Uterus (tissue), 4 donors: Measurements from ENCODE around the gene EHBP1L1. TPM values are rescaled to one million over a fixed set of nuclear protein-coding genes. Genes with fewer than 3 reads are reported as not detected.
A peak's percentile ranks its signal among the peaks of the same experiment; 100 is the strongest.

ENCODE experiments used
- DNase-seq, 2 donors: peaks; one replicate each; pipeline ENCODE4 v3.0.0-alpha.2; 2019 to 2020
- H3K27ac ChIP-seq, 2 donors: fragments of 200-600 bp; sonication (generic); 1 replicate in 1 of 2; 2 replicates in 1 of 2; pipeline ENCODE4 v1.5.1; 2016 to 2018
- H3K27me3 ChIP-seq, 2 donors: fragments of 200-600 bp; sonication (generic); one replicate each; pipeline ENCODE4 v1.5.1; 2018 to 2019; ENCODE audit warnings: control low read depth in 1 of 2
- H3K36me3 ChIP-seq, 2 donors: fragments of 200-600 bp; sonication (generic); one replicate each; pipeline ENCODE4 v1.5.1; 2019; ENCODE audit warnings: control low read depth in 1 of 2
- H3K4me1 ChIP-seq, 2 donors: fragments of 200-600 bp; sonication (generic); one replicate each; pipeline ENCODE4 v1.5.1; 2018 to 2019; ENCODE audit warnings: control low read depth in 1 of 2
- H3K4me3 ChIP-seq, 2 donors: fragments of 200-600 bp; sonication (generic); 1 replicate in 1 of 2; 2 replicates in 1 of 2; pipeline ENCODE4 v1.5.1; 2018 to 2019; ENCODE audit warnings: mild to moderate bottlenecking in 1 of 2
- H3K9me3 ChIP-seq, 2 donors: fragments of 200-600 bp; sonication (generic); one replicate each; pipeline ENCODE4 v1.5.1; 2019; ENCODE audit warnings: control low read depth in 1 of 2
- CTCF ChIP-seq, 4 experiments: fragments of 200-600 bp in 2 of 4; fragments of 450-650 bp in 2 of 4; sonication (generic) in 2 of 4; IDR thresholded peaks; one replicate each; pipeline ENCODE4 v1.5.1; 2016 to 2019; ENCODE audit warnings: antibody characterized with exemption in 4 of 4, mild to moderate bottlenecking in 2 of 4, moderate library complexity in 1 of 4
- POLR2A ChIP-seq, 2 donors: fragments of 450-650 bp; IDR thresholded peaks; one replicate each; pipeline ENCODE4 v1.6.1; 2016; ENCODE audit warnings: antibody characterized with exemption in 2 of 2, mild to moderate bottlenecking in 1 of 2, moderate library complexity in 1 of 2
- intact Hi-C: fragments of 100-400 bp; cut with DNase I; formaldehyde crosslinking; loops from one replicate; pipeline ENCODE4 v1.15.1; 2023; ENCODE audit warnings: low total_unique reads
- total RNA-seq, 4 donors: library from RNA; depleted of rRNA in 3 of 4; stranded (reverse); fragments of >200 nt in 3 of 4; gene quantifications; one replicate each; pipeline versions ENCODE4 v1.1.0 to v1.2.4, GENCODE V29; 2014 to 2023
- donor health status: DM: yes; HTN: yes; CAD: no.

Gene EHBP1L1
- total RNA-seq, 4 donors from 2014 or later: 44.2 to 159 (median 69.5) TPM

GRCh38 chr11:65546217-65546958 lies 29.5 kb upstream of the EHBP1L1 start:
- Histone ChIP-seq H3K4me3 (no peak overlapping the region), H3K36me3 (no peaks in the 10 kb centered on the region), H3K27me3 (no peaks in the 10 kb centered on the region), H3K27ac (peak overlapping the region in 1 of 2 donors; percentile 63), H3K9me3 (no peaks in the 10 kb centered on the region), H3K4me1 (peaks cover 3 to 6% of the 10 kb centered on the region in 2 donors)
- peak; percentile 72 for DNase-seq
- intact Hi-C loops: no loop called here
- no peak for TF ChIP-seq POLR2A (IDR thresholded peaks at IDR 0.05)
- TF ChIP-seq CTCF (IDR thresholded peaks at IDR 0.05): no peak

GRCh38 chr11:65547446-65548125 lies 28.3 kb upstream of the EHBP1L1 start:
- DNase-seq: no peak
- intact Hi-C loops: no loop called here
- no peak for TF ChIP-seq CTCF (IDR thresholded peaks at IDR 0.05)
- no peak for TF ChIP-seq POLR2A (IDR thresholded peaks at IDR 0.05)
- Histone ChIP-seq H3K4me1 (no peaks in the 10 kb centered on the region), H3K36me3 (no peaks in the 10 kb centered on the region), H3K27ac (peak overlapping the region in 1 of 2 donors; percentile 63), H3K4me3 (no peak overlapping the region), H3K27me3 (no peaks in the 10 kb centered on the region), H3K9me3 (no peaks in the 10 kb centered on the region)

GRCh38 chr11:65548395-65548794 lies 27.5 kb upstream of the EHBP1L1 start:
- Histone ChIP-seq H3K27me3 (no peaks in the 10 kb centered on the region), H3K27ac (no peak overlapping the region), H3K36me3 (no peaks in the 10 kb centered on the region), H3K4me1 (no peaks in the 10 kb centered on the region), H3K4me3 (no peak overlapping the region), H3K9me3 (no peaks in the 10 kb centered on the region)
- TF ChIP-seq CTCF (IDR thresholded peaks at IDR 0.05): no peak
- no peak for TF ChIP-seq POLR2A (IDR thresholded peaks at IDR 0.05)
- intact Hi-C loops: no loop called here
- no peak for DNase-seq

GRCh38 chr11:65549096-65549495 lies 26.8 kb upstream of the EHBP1L1 start:
- Histone ChIP-seq H3K27ac (no peak overlapping the region), H3K9me3 (no peaks in the 10 kb centered on the region), H3K4me1 (no peaks in the 10 kb centered on the region), H3K36me3 (no peaks in the 10 kb centered on the region), H3K27me3 (no peaks in the 10 kb centered on the region), H3K4me3 (no peak overlapping the region)
- intact Hi-C loops: no loop called here
- no peak for DNase-seq
- TF ChIP-seq CTCF (IDR thresholded peaks at IDR 0.05): no peak
- no peak for TF ChIP-seq POLR2A (IDR thresholded peaks at IDR 0.05)
